ENCODE measurements around the gene KCNK5. TPM values are rescaled to one million over a fixed set of nuclear protein-coding genes. Genes with fewer than 3 reads are reported as not detected.

KCNK5 gene
- total RNA-seq, 2 donors from 2014 or later = 10.9 to 14.7 TPM

GRCh38 chr6:39182604-39183003, 46.7 kb downstream of the KCNK5 start:
- no peak overlapping the region for H3K4me3 Mint-ChIP-seq
- no peaks in the 10 kb centered on the region for H3K27me3 Mint-ChIP-seq (ENCODE audit: low read depth)

GRCh38 chr6:39181826-39182225, 47.4 kb downstream of the KCNK5 start:
- DNase-seq (no peak), ATAC-seq (replicated peaks in 1 of 2) (no peak)
- Mint-ChIP-seq H3K9me3 (peaks cover 6 to 7% of the 10 kb centered on the region in 2 donors), H3K27me3 (ENCODE audit: low read depth) (no peaks in the 10 kb centered on the region), H3K4me3 (no peak overlapping the region), H3K27ac (no peak overlapping the region), H3K36me3 (ENCODE audit: insufficient read depth in 2 of 2) (peaks cover 6 to 11% of the 10 kb centered on the region in 2 donors), H3K4me1 (ENCODE audit: low read depth) (no peaks in the 10 kb centered on the region)

More at GRCh38 chr6:39182604-39183003, 46.7 kb downstream of the KCNK5 start:
- H3K4me1 Mint-ChIP-seq (ENCODE audit: low read depth) = no peaks in the 10 kb centered on the region
- no peak for DNase-seq
- no peak overlapping the region for H3K27ac Mint-ChIP-seq
- peaks cover 2% of the 10 kb centered on the region in 2 donors for H3K9me3 Mint-ChIP-seq
- no peak for ATAC-seq (replicated peaks in 1 of 2)
- peaks cover 2 to 3% of the 10 kb centered on the region in 2 donors for H3K36me3 Mint-ChIP-seq (ENCODE audit: insufficient read depth in 2 of 2)

DNA sequence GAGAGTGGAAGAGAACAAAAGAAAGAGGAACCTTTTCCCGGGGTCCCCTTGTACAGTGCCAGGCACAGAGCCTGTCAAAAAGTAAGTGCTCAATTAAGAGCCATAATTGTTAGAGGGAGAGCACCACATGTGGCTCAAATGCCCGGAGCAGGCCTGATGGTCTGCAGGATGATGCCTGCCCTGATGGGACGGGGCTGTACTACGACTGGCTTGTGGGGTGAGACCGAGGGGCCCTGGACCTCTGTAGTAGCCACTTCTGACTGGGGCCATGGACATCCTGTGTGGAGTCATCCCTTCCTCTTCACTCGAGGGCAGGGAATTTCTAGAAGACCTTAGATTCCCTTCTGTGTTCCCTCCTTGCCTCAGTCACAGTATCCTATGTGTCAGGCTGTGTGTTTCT, 47.9 kb downstream of the KCNK5 start:
- H3K36me3 Mint-ChIP-seq (ENCODE audit: insufficient read depth in 2 of 2) = peaks cover 7 to 12% of the 10 kb centered on the region in 2 donors
- DNase-seq (no peak), ATAC-seq (replicated peaks in 1 of 2) (no peak)
- H3K9me3 Mint-ChIP-seq = peaks cover 8 to 9% of the 10 kb centered on the region in 2 donors
- H3K27ac Mint-ChIP-seq = no peak overlapping the region
- H3K27me3 Mint-ChIP-seq (ENCODE audit: low read depth) = no peaks in the 10 kb centered on the region
- H3K4me1 Mint-ChIP-seq (ENCODE audit: low read depth) = no peaks in the 10 kb centered on the region
- H3K4me3 Mint-ChIP-seq = no peak overlapping the region

DNA sequence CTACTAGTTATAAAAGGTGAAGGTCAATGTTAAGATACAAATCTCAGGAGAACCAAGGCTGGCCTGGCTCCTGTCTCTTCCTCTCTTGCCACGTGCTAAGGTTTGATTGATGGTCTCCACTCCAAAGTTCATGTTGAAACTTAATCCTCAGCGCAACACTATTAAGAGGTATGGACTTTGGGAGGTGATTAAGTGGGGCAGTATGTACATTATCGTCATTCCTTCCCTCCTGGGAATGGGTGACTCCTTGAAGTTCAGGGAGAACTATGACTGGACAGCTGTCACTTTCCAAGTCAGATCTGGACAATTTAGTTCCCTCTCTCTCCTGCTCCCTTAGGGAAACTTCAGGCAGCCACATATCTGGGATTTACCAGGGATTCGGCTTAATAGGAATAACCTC, 50.5 kb downstream of the KCNK5 start:
- H3K36me3 Mint-ChIP-seq (ENCODE audit: insufficient read depth in 2 of 2) = peaks cover 9 to 14% of the 10 kb centered on the region in 2 donors
- no peak overlapping the region for H3K27ac Mint-ChIP-seq
- DNase-seq (no peak), ATAC-seq (replicated peaks in 1 of 2) (no peak)
- H3K4me3 Mint-ChIP-seq = no peak overlapping the region
- H3K27me3 Mint-ChIP-seq (ENCODE audit: low read depth) = no peaks in the 10 kb centered on the region
- H3K4me1 Mint-ChIP-seq (ENCODE audit: low read depth) = no peaks in the 10 kb centered on the region
- peaks cover 8 to 9% of the 10 kb centered on the region in 2 donors for H3K9me3 Mint-ChIP-seq

- no peak for ATAC-seq (replicated peaks in 1 of 2)
Observed at GRCh38 chr6:39178235-39178634, 51.0 kb downstream of the KCNK5 start.

DNA sequence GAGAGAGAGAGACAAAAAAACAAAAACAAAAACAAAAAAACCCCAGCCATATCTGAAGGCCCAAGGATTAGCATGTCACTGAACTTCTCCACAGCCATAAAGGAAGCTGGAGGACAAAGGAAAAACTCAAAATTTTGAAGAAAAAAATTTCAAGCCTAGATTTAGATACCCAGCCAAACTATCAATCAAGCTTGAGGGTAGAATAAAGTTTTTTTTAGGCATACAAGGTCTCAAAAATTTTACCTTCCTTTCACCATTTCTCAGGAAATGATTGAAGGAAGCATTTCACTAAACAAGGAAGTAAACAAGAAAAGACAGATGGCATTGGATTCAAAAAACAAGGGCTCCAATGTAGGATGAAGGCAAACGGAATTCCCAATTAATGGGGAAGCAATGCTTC, 52.1 kb downstream of the KCNK5 start:
- Mint-ChIP-seq H3K27ac (no peak overlapping the region), H3K27me3 (ENCODE audit: low read depth) (no peaks in the 10 kb centered on the region), H3K36me3 (ENCODE audit: insufficient read depth in 2 of 2) (peaks cover 9 to 14% of the 10 kb centered on the region in 2 donors), H3K9me3 (peaks cover 8 to 9% of the 10 kb centered on the region in 2 donors), H3K4me3 (no peak overlapping the region), H3K4me1 (ENCODE audit: low read depth) (no peaks in the 10 kb centered on the region)
- DNase-seq (no peak), ATAC-seq (replicated peaks in 1 of 2) (no peak)

More at GRCh38 chr6:39178235-39178634, 51.0 kb downstream of the KCNK5 start:
- no peak for DNase-seq
- peaks cover 9 to 14% of the 10 kb centered on the region in 2 donors for H3K36me3 Mint-ChIP-seq (ENCODE audit: insufficient read depth in 2 of 2)
- no peaks in the 10 kb centered on the region for H3K27me3 Mint-ChIP-seq (ENCODE audit: low read depth)
- peaks cover 8 to 9% of the 10 kb centered on the region in 2 donors for H3K9me3 Mint-ChIP-seq
- no peak overlapping the region for H3K4me3 Mint-ChIP-seq
- H3K27ac Mint-ChIP-seq = no peak overlapping the region
- no peaks in the 10 kb centered on the region for H3K4me1 Mint-ChIP-seq (ENCODE audit: low read depth)

- Mint-ChIP-seq H3K27ac (no peak overlapping the region), H3K4me3 (no peak overlapping the region), H3K36me3 (ENCODE audit: insufficient read depth in 2 of 2) (peaks cover 9 to 17% of the 10 kb centered on the region in 2 donors), H3K9me3 (peaks cover 9 to 11% of the 10 kb centered on the region in 2 donors), H3K27me3 (ENCODE audit: low read depth) (no peaks in the 10 kb centered on the region), H3K4me1 (ENCODE audit: low read depth) (no peaks in the 10 kb centered on the region)
- DNase-seq (no peak), ATAC-seq (replicated peaks in 1 of 2) (no peak)
Observed at GRCh38 chr6:39173270-39173669, 56.0 kb downstream of the KCNK5 start.

- H3K27me3 Mint-ChIP-seq (ENCODE audit: low read depth) = no peaks in the 10 kb centered on the region
- H3K36me3 Mint-ChIP-seq (ENCODE audit: insufficient read depth in 2 of 2) = peaks cover 5 to 13% of the 10 kb centered on the region in 2 donors
- H3K27ac Mint-ChIP-seq = no peak overlapping the region
- peaks cover 5 to 7% of the 10 kb centered on the region in 2 donors for H3K9me3 Mint-ChIP-seq
- ATAC-seq (replicated peaks in 1 of 2) = no peak
- no peak for DNase-seq
- no peaks in the 10 kb centered on the region for H3K4me1 Mint-ChIP-seq (ENCODE audit: low read depth)
- H3K4me3 Mint-ChIP-seq = no peak overlapping the region
Observed at GRCh38 chr6:39172377-39172757, 56.9 kb downstream of the KCNK5 start.

DNA sequence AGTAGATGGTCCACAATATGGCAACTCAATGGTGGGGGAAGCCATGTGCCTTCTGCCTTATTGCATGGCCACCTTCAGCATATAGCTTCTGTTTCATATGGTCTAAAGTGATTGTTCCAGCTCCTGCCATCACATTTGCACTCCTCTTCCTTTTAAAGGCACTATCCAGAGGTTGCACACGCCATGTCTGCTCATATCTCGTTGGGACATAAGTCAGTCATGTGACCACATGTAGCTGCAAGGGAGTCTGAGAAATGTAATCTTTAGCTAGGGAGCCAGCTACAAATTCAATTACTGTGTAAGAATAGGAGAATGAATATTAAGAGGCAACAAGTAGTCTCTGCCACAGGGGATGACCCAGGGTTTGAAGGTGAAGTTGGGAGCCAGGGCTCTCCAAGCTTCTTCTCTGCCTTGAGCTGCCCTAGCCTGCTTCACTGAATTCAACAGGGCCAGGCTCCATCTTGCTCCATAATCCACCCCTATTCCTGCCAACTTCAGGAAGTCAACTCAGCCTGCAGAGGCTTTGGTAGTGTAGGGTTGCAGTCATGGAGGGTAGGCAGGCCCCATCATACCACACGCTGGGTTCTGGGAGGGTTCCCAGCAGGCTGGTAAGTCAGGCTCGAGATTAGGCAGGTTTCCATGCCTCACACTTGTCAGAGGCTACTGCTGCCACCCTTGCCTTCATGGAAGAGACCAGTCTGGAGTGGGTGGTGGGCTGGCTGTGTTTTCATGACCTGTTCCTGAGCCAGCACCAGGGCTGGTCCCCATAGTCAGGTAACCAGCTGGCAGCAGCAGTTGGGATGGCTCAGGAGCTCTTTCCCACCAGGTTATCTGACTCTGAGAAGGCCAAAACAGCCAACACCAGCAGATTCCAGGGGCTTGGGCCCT, 57.5 kb downstream of the KCNK5 start:
- Mint-ChIP-seq H3K36me3 (ENCODE audit: insufficient read depth in 2 of 2) (peaks cover 2 to 6% of the 10 kb centered on the region in 2 donors), H3K9me3 (peaks cover under 1 to 3% of the 10 kb centered on the region in 2 donors), H3K27me3 (ENCODE audit: low read depth) (peaks cover 5% of the 10 kb centered on the region), H3K27ac (no peak overlapping the region), H3K4me3 (no peak overlapping the region), H3K4me1 (ENCODE audit: low read depth) (peaks cover 3% of the 10 kb centered on the region)
- no peak for ATAC-seq (replicated peaks in 1 of 2)
- no peak for DNase-seq

- no peak for DNase-seq
- Mint-ChIP-seq H3K4me1 (ENCODE audit: low read depth) (peaks cover 8% of the 10 kb centered on the region), H3K27ac (no peak overlapping the region), H3K27me3 (ENCODE audit: low read depth) (peaks cover 7% of the 10 kb centered on the region), H3K4me3 (no peak overlapping the region), H3K36me3 (ENCODE audit: insufficient read depth in 2 of 2) (peaks cover 2 to 6% of the 10 kb centered on the region in 2 donors), H3K9me3 (peaks cover 0 to 2% of the 10 kb centered on the region in 2 donors)
- ATAC-seq (replicated peaks in 1 of 2) = no peak
Observed at GRCh38 chr6:39170860-39171259, 58.4 kb downstream of the KCNK5 start.

- Mint-ChIP-seq H3K27me3 (ENCODE audit: low read depth) (peaks cover 7% of the 10 kb centered on the region), H3K4me3 (no peak overlapping the region), H3K36me3 (ENCODE audit: insufficient read depth in 2 of 2) (peaks cover 2 to 6% of the 10 kb centered on the region in 2 donors), H3K9me3 (peaks cover 0 to 2% of the 10 kb centered on the region in 2 donors), H3K27ac (no peak overlapping the region), H3K4me1 (ENCODE audit: low read depth) (peaks cover 8% of the 10 kb centered on the region)
- ATAC-seq (replicated peaks in 1 of 2) = no peak
- DNase-seq = no peak
Observed at GRCh38 chr6:39170389-39170788, 58.9 kb downstream of the KCNK5 start.

GRCh38 chr6:39169448-39170344, 59.6 kb downstream of the KCNK5 start:
- DNase-seq (no peak), ATAC-seq (replicated peaks in 1 of 2) (no peak)
- Mint-ChIP-seq H3K36me3 (ENCODE audit: insufficient read depth in 2 of 2) (peaks cover 2 to 5% of the 10 kb centered on the region in 2 donors), H3K9me3 (peaks cover 0 to 2% of the 10 kb centered on the region in 2 donors), H3K4me1 (ENCODE audit: low read depth) (peaks cover 8% of the 10 kb centered on the region), H3K27ac (no peak overlapping the region), H3K4me3 (no peak overlapping the region), H3K27me3 (ENCODE audit: low read depth) (peaks cover 7% of the 10 kb centered on the region)

Data from activated T-cell treated with anti-CD3 and anti-CD28 coated beads, Interleukin-2, amount 50 U/mL, for 72 hours (primary cell).